SK-N-SH treated with all-trans-retinoic acid at 6 μM for 48 hours (cell line): Measurements from ENCODE around the gene MICALL2.
A peak's percentile ranks its signal among the peaks of the same experiment; 100 is the strongest.
"Not testable (repeated sequence)": the region's sequence is repeated elsewhere in the genome, so short reads cannot be mapped to it uniquely, and the experiment has no call there.

Experiments
- ATAC-seq: fragments of 200-7000 bp; cut with Tn5 transposase; 3 replicates; pipeline ENCODE4 v1.9.1; 2020; ENCODE audit warnings: mild to moderate bottlenecking, moderate library complexity
- ARNTL ChIP-seq: fragments of 450-650 bp; formaldehyde crosslinking; IDR thresholded peaks from 2 replicates; pipeline ENCODE4 v1.5.0; 2020; ENCODE audit warnings: low read depth, mild to moderate bottlenecking, moderate library complexity, borderline replicate concordance
- BACH2 ChIP-seq: fragments of 250-450 bp; sonication (Bioruptor Pico); IDR thresholded peaks from 2 replicates; pipeline ENCODE4 v1.9.0; 2021; ENCODE audit warnings: mild to moderate bottlenecking, borderline replicate concordance
- CSDC2 ChIP-seq: fragments of 250-450 bp; sonication (Bioruptor Pico); IDR thresholded peaks from 2 replicates; pipeline ENCODE4 v1.5.0; 2020; ENCODE audit warnings: mild to moderate bottlenecking, moderate library complexity
- GLIS3 ChIP-seq: fragments of 250-450 bp; sonication (Bioruptor Pico); IDR thresholded peaks from 2 replicates; pipeline ENCODE4 v1.5.0; 2020; ENCODE audit warnings: mild to moderate bottlenecking, moderate library complexity
- ISL1 ChIP-seq: fragments of 250-450 bp; sonication (Bioruptor Pico); IDR thresholded peaks from 2 replicates; pipeline ENCODE4 v2.1.2; 2022; ENCODE audit warnings: mild to moderate bottlenecking, moderate library complexity
- PPARA ChIP-seq: fragments of 250-450 bp; sonication (Bioruptor Pico); IDR thresholded peaks from 2 replicates; pipeline ENCODE4 v1.5.0; 2020; ENCODE audit warnings: mild to moderate bottlenecking, borderline replicate concordance
- RARB ChIP-seq: fragments of 250-450 bp; sonication (Bioruptor Pico); IDR thresholded peaks from 2 replicates; pipeline ENCODE4 v1.8.0; 2021; ENCODE audit warnings: mild to moderate bottlenecking, moderate library complexity
- SNAI2 ChIP-seq: fragments of 250-450 bp; sonication (Bioruptor Pico); IDR thresholded peaks from 2 replicates; pipeline ENCODE4 v1.5.0; 2020; ENCODE audit warnings: mild to moderate bottlenecking, moderate library complexity
- TCF4 ChIP-seq: fragments of 250-450 bp; sonication (Bioruptor Pico); IDR thresholded peaks from 2 replicates; pipeline ENCODE4 v1.8.0; 2021; ENCODE audit warnings: mild to moderate bottlenecking, moderate library complexity, borderline replicate concordance
- TOX ChIP-seq: fragments of 250-450 bp; sonication (Bioruptor Pico); IDR thresholded peaks from 2 replicates; pipeline ENCODE4 v1.8.0; 2021; ENCODE audit warnings: mild to moderate bottlenecking, moderate library complexity, borderline replicate concordance
- ZC3H10 ChIP-seq: fragments of 250-450 bp; sonication (Bioruptor Pico); IDR thresholded peaks from 2 replicates; pipeline ENCODE4 v1.5.1; 2021; ENCODE audit warnings: mild to moderate bottlenecking, moderate library complexity
- ZFP3 ChIP-seq: fragments of 250-450 bp; sonication (Bioruptor Pico); IDR thresholded peaks from 2 replicates; pipeline ENCODE4 v1.5.0; 2020; ENCODE audit warnings: mild to moderate bottlenecking, moderate library complexity
- ZFP30 ChIP-seq: fragments of 450-650 bp; formaldehyde crosslinking; IDR thresholded peaks from 2 replicates; pipeline ENCODE4 v1.5.0; 2022; ENCODE audit warnings: mild to moderate bottlenecking, moderate library complexity
- ZNF565 ChIP-seq: fragments of 450-650 bp; formaldehyde crosslinking; conservative IDR thresholded peaks from 2 replicates; pipeline ENCODE4 v1.5.0; 2020; ENCODE audit warnings: low read depth, mild to moderate bottlenecking, moderate library complexity
- TF ChIP-seq, protein P1 (sequence below): fragments of 250-450 bp; sonication (Bioruptor Pico); IDR thresholded peaks from 2 replicates; pipeline ENCODE4 v1.5.1; 2021; ENCODE audit warnings: mild to moderate bottlenecking, moderate library complexity
- TF ChIP-seq, protein P2 (sequence below): fragments of 250-450 bp; sonication (Bioruptor Pico); IDR thresholded peaks from 2 replicates; pipeline ENCODE4 v1.5.0; 2020; ENCODE audit warnings: mild to moderate bottlenecking, moderate library complexity
- TF ChIP-seq, protein P3 (sequence below): fragments of 250-450 bp; sonication (Bioruptor Pico); IDR thresholded peaks from 2 replicates; pipeline ENCODE4 v1.8.0; 2020; ENCODE audit warnings: mild to moderate bottlenecking, moderate library complexity, borderline replicate concordance
- TF ChIP-seq, protein P4 (sequence below): fragments of 250-450 bp; sonication (Bioruptor Pico); IDR thresholded peaks from 2 replicates; pipeline ENCODE4 v1.8.0; 2021; ENCODE audit warnings: low read depth, mild to moderate bottlenecking, moderate library complexity, borderline replicate concordance

The MICALL2 gene

DNA sequence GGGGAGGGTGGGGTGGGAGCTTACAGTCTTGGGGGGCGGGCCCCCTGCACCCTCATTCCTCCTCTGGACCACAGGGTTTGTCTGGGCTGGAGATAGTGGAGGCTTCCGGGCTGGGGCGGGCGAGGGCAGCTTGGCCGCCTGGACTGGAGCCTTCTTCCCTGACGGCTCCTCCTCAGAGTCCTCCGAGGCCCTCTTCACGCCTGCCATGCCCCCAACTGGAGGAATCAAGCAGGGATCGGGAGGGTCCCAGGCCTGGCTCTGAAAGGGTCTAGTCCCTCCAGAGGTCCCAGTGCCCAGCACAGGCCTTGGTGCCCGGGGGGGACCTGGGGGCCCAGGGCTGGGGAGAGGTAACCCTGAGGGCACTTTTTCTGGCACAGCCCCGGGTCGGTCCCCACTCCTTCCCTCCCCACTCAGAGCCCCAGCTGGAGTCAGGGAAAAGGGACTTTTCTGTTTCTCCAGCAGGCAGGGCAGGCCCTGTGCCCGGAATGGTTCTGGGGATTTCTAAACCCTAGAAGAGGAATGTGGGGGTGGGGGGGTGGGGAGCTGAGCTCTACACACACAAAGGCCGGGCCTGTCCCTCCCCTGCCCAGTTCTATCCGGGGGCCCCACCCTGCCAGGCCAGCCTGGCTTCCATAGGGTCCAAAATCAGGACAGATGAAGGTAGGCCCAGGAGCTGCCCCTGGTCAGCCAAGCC, 11.6 kb downstream of the MICALL2 start (continued):
- TF ChIP-seq ZC3H10 (CRISPR knock-in tag) (no peak), ZFP3 (CRISPR knock-in tag) (no peak)

DNA sequence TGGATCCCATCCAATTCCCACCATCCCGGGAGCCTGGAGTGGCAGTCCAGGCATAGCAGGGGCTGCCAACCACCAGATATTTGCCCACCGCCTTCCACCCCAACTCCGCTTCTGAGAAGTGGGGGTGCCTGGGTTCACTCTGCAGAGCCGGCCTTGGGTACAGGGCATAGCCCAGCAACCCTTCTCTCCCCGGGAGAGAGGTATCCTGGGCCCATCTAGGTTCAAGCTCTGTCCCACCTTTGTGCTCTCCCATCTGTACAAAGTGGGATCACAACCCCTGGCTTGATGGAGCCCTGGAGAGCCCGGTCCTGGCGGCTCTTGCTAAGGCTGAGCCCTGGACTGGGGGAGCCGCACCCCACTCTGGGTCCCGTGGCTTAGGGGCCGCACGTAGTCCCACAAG, 12.2 kb downstream of the MICALL2 start:
- ATAC-seq = peak; percentile 12
- TF ChIP-seq, protein P1, sequence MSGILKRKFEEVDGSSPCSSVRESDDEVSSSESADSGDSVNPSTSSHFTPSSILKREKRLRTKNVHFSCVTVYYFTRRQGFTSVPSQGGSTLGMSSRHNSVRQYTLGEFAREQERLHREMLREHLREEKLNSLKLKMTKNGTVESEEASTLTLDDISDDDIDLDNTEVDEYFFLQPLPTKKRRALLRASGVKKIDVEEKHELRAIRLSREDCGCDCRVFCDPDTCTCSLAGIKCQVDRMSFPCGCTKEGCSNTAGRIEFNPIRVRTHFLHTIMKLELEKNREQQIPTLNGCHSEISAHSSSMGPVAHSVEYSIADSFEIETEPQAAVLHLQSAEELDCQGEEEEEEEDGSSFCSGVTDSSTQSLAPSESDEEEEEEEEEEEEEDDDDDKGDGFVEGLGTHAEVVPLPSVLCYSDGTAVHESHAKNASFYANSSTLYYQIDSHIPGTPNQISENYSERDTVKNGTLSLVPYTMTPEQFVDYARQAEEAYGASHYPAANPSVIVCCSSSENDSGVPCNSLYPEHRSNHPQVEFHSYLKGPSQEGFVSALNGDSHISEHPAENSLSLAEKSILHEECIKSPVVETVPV (CRISPR knock-in tag) = no peak
- TF ChIP-seq ZFP3 (CRISPR knock-in tag) (no peak), TOX (no peak), ISL1 (CRISPR knock-in tag) (no peak), ZC3H10 (CRISPR knock-in tag) (no peak), SNAI2 (no peak), TCF4 (CRISPR knock-in tag) (no peak)

DNA sequence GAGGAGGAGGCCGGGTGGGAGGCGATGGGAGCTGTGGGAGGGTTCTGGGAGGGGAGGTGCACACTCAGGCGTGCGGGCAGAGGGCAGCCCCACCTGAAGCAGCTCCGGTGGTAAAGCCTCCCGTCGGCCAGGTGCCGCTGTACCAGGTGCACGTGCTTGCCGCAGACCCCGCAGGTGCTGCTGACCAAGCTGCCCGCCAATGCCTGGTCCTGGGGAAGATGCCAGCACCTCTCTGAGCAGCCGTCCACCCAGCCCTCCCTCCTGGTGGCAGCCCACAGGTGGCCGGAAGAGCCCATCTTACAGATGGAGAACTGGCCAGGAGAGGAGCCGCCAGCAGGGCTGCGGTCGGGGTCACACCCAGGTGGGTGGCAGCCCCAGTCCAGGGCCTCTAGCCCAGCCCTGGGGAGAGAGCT, 12.6 kb downstream of the MICALL2 start:
- no peak for TF ChIP-seq TCF4 (CRISPR knock-in tag)
- no peak for TF ChIP-seq ZFP30
- TF ChIP-seq PPARA (CRISPR knock-in tag) = no peak
- no peak for TF ChIP-seq ZNF565 (CRISPR knock-in tag)
- TF ChIP-seq ISL1 (CRISPR knock-in tag) = no peak
- no peak for TF ChIP-seq TOX
- TF ChIP-seq, protein P2, sequence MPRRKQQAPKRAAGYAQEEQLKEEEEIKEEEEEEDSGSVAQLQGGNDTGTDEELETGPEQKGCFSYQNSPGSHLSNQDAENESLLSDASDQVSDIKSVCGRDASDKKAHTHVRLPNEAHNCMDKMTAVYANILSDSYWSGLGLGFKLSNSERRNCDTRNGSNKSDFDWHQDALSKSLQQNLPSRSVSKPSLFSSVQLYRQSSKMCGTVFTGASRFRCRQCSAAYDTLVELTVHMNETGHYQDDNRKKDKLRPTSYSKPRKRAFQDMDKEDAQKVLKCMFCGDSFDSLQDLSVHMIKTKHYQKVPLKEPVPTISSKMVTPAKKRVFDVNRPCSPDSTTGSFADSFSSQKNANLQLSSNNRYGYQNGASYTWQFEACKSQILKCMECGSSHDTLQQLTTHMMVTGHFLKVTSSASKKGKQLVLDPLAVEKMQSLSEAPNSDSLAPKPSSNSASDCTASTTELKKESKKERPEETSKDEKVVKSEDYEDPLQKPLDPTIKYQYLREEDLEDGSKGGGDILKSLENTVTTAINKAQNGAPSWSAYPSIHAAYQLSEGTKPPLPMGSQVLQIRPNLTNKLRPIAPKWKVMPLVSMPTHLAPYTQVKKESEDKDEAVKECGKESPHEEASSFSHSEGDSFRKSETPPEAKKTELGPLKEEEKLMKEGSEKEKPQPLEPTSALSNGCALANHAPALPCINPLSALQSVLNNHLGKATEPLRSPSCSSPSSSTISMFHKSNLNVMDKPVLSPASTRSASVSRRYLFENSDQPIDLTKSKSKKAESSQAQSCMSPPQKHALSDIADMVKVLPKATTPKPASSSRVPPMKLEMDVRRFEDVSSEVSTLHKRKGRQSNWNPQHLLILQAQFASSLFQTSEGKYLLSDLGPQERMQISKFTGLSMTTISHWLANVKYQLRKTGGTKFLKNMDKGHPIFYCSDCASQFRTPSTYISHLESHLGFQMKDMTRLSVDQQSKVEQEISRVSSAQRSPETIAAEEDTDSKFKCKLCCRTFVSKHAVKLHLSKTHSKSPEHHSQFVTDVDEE = no peak
- TF ChIP-seq, protein P3, sequence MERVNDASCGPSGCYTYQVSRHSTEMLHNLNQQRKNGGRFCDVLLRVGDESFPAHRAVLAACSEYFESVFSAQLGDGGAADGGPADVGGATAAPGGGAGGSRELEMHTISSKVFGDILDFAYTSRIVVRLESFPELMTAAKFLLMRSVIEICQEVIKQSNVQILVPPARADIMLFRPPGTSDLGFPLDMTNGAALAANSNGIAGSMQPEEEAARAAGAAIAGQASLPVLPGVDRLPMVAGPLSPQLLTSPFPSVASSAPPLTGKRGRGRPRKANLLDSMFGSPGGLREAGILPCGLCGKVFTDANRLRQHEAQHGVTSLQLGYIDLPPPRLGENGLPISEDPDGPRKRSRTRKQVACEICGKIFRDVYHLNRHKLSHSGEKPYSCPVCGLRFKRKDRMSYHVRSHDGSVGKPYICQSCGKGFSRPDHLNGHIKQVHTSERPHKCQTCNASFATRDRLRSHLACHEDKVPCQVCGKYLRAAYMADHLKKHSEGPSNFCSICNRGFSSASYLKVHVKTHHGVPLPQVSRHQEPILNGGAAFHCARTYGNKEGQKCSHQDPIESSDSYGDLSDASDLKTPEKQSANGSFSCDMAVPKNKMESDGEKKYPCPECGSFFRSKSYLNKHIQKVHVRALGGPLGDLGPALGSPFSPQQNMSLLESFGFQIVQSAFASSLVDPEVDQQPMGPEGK (CRISPR knock-in tag) = no peak
- no peak for TF ChIP-seq ZC3H10 (CRISPR knock-in tag)
- no peak for TF ChIP-seq GLIS3
- no peak for TF ChIP-seq ZFP3 (CRISPR knock-in tag)
- TF ChIP-seq, protein P1 (CRISPR knock-in tag) = no peak
- no peak for TF ChIP-seq ARNTL
- no peak for TF ChIP-seq CSDC2 (CRISPR knock-in tag)
- no peak for TF ChIP-seq RARB
- ATAC-seq = peak; percentile 24

DNA sequence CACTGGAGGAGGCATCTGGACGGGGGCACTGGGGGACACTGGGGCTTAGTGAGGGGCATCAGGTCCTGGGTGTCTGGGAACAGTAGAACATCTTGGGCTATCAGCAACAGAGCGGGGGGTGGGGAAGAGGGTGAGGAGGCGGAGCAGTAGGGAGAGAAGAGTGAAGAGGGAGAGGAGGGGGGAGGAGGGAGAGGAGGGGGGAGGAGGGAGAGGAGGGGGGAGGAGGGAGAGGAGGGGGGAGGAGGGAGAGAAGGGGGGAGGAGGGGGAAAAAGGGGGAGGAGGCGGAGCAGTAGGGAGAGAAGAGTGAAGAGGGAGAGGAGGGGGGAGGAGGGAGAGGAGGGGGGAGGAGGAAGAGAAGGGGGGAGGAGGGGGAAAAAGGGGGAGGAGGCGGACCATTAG, 13.2 kb downstream of the MICALL2 start:
- not testable (repeated sequence) for ATAC-seq

DNA sequence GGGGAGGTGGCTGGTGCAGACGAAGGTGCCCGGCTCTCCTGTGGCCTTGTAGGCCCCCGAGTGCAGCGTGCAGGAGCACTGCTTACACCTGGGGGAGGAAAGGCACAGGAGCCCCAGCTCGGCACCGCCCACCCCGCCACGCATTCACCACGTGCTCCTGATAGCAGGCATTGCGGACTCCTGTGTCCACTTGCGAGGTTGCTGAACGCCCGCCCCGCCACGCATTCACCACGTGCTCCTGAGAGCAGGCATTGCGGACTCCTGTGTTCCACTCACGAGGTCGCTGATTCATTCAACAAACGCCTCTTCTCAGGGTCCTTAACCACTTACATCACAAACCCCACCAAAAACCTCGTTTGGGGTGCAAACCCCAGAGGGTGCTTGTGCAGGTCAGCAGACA, 13.9 kb downstream of the MICALL2 start:
- no peak for TF ChIP-seq RARB
- TF ChIP-seq, protein P1 (CRISPR knock-in tag) = no peak
- TF ChIP-seq TOX = no peak
- no peak for TF ChIP-seq BACH2 (CRISPR knock-in tag)
- TF ChIP-seq, protein P4, sequence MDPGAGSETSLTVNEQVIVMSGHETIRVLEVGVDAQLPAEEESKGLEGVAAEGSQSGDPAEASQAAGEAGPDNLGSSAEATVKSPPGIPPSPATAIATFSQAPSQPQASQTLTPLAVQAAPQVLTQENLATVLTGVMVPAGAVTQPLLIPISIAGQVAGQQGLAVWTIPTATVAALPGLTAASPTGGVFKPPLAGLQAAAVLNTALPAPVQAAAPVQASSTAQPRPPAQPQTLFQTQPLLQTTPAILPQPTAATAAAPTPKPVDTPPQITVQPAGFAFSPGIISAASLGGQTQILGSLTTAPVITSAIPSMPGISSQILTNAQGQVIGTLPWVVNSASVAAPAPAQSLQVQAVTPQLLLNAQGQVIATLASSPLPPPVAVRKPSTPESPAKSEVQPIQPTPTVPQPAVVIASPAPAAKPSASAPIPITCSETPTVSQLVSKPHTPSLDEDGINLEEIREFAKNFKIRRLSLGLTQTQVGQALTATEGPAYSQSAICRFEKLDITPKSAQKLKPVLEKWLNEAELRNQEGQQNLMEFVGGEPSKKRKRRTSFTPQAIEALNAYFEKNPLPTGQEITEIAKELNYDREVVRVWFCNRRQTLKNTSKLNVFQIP (CRISPR knock-in tag) = no peak
- TF ChIP-seq, protein P3 (CRISPR knock-in tag) = no peak
- no peak for ATAC-seq
